Right atrium auricular region (tissue), 2 donors: ENCODE data around the gene SLC35G1. TPM values are rescaled to one million over a fixed set of nuclear protein-coding genes. Genes with fewer than 3 reads are reported as not detected.

Source experiments
- DNase-seq: peaks from one replicate; pipeline ENCODE4 v3.0.0-alpha.2; 2019; ENCODE audit warnings: low spot score
- H3K27ac ChIP-seq, 2 donors: fragments of 200-600 bp; sonication (generic); 1 replicate in 1 of 2; 2 replicates in 1 of 2; pipeline ENCODE4 v1.5.1; 2016 to 2019
- H3K27me3 ChIP-seq, 2 donors: fragments of 200-600 bp; sonication (generic); one replicate each; pipeline versions ENCODE4 v1.5.1 to v1.6.0; 2017 to 2019
- H3K36me3 ChIP-seq: fragments of 200-600 bp; sonication (generic); one replicate; pipeline ENCODE4 v1.5.1; 2016
- H3K4me1 ChIP-seq, 2 donors: fragments of 200-600 bp; sonication (generic); one replicate each; pipeline versions ENCODE4 v1.5.1 to v1.6.0; 2017 to 2019
- H3K4me3 ChIP-seq, 2 donors: fragments of 200-600 bp; sonication (generic); 1 replicate in 1 of 2; 2 replicates in 1 of 2; pipeline ENCODE4 v1.5.1; 2017 to 2019; ENCODE audit warnings: mild to moderate bottlenecking in 1 of 2, moderate library complexity in 1 of 2
- H3K9me3 ChIP-seq, 2 donors: fragments of 200-600 bp; sonication (generic); one replicate each; pipeline ENCODE4 v1.5.1; 2019
- CTCF ChIP-seq, 2 donors: fragments of 200-600 bp; sonication (generic); IDR thresholded peaks; one replicate each; pipeline ENCODE4 v1.5.1; 2019; ENCODE audit warnings: antibody characterized with exemption in 2 of 2
- total RNA-seq, 2 donors: library from RNA; depleted of rRNA; stranded (reverse); fragments of >200 nt; gene quantifications; one replicate each; pipeline ENCODE4 v1.1.0, GENCODE V29; 2016

Gene SLC35G1
- total RNA-seq, 2 donors from 2014 or later: 3.5 to 5.6 TPM

- DNase-seq: no peak
- no peaks in the 10 kb centered on the region for H3K27me3 ChIP-seq
- H3K27ac ChIP-seq: no peak overlapping the region
- no peaks in the 10 kb centered on the region for H3K36me3 ChIP-seq
- H3K4me3 ChIP-seq: no peak overlapping the region
- no peaks in the 10 kb centered on the region for H3K9me3 ChIP-seq
- H3K4me1 ChIP-seq: peaks cover 0 to 14% of the 10 kb centered on the region in 2 donors
- no peak for TF ChIP-seq CTCF (IDR thresholded peaks at IDR 0.05)
These were observed 3.4 kb downstream of the SLC35G1 start for GRCh38 chr10:93897070-93897780.

- Histone ChIP-seq H3K4me1 (peaks cover 0 to 14% of the 10 kb centered on the region in 2 donors), H3K36me3 (no peaks in the 10 kb centered on the region), H3K27ac (no peak overlapping the region), H3K27me3 (no peaks in the 10 kb centered on the region), H3K9me3 (no peaks in the 10 kb centered on the region), H3K4me3 (no peak overlapping the region)
- TF ChIP-seq CTCF (IDR thresholded peaks at IDR 0.05): no peak
- DNase-seq: no peak
These were observed 5.3 kb downstream of the SLC35G1 start for GRCh38 chr10:93899109-93899508.

GRCh38 chr10:93903051-93903450 is 9.3 kb downstream of the SLC35G1 start:
- DNase-seq: no peak
- Histone ChIP-seq H3K4me3 (no peak overlapping the region), H3K36me3 (no peaks in the 10 kb centered on the region), H3K27me3 (no peaks in the 10 kb centered on the region), H3K4me1 (no peaks in the 10 kb centered on the region), H3K27ac (no peak overlapping the region), H3K9me3 (no peaks in the 10 kb centered on the region)
- TF ChIP-seq CTCF (IDR thresholded peaks at IDR 0.05): no peak

GRCh38 chr10:93904901-93905300 is 11.1 kb downstream of the SLC35G1 start:
- TF ChIP-seq CTCF (IDR thresholded peaks at IDR 0.05): no peak
- no peaks in the 10 kb centered on the region for H3K9me3 ChIP-seq
- no peak overlapping the region for H3K27ac ChIP-seq
- H3K4me3 ChIP-seq: no peak overlapping the region
- no peaks in the 10 kb centered on the region for H3K27me3 ChIP-seq
- no peaks in the 10 kb centered on the region for H3K4me1 ChIP-seq
- no peak for DNase-seq
- no peaks in the 10 kb centered on the region for H3K36me3 ChIP-seq

- H3K27ac ChIP-seq: no peak overlapping the region
- no peaks in the 10 kb centered on the region for H3K9me3 ChIP-seq
- TF ChIP-seq CTCF (IDR thresholded peaks at IDR 0.05): no peak
- H3K4me1 ChIP-seq: no peaks in the 10 kb centered on the region
- no peak overlapping the region for H3K4me3 ChIP-seq
- DNase-seq: no peak
- no peaks in the 10 kb centered on the region for H3K36me3 ChIP-seq
- H3K27me3 ChIP-seq: no peaks in the 10 kb centered on the region
These were observed 13.3 kb downstream of the SLC35G1 start for GRCh38 chr10:93907059-93907458.

- H3K36me3 ChIP-seq: no peaks in the 10 kb centered on the region
These were observed 18.1 kb downstream of the SLC35G1 start for GRCh38 chr10:93911866-93912265.

More at GRCh38 chr10:93911866-93912265, 18.1 kb downstream of the SLC35G1 start:
- no peak overlapping the region for H3K27ac ChIP-seq
- no peaks in the 10 kb centered on the region for H3K27me3 ChIP-seq
- no peak for TF ChIP-seq CTCF (IDR thresholded peaks at IDR 0.05)
- peaks cover 0 to 7% of the 10 kb centered on the region in 2 donors for H3K4me1 ChIP-seq
- DNase-seq: no peak
- no peak overlapping the region for H3K4me3 ChIP-seq
- no peaks in the 10 kb centered on the region for H3K9me3 ChIP-seq
